ENCODE results near the gene ANGPTL5.

The ANGPTL5 gene

GRCh38 chr11:101913656-101914055 lies 2.7 kb downstream of the ANGPTL5 start:
- H3K9me3 Mint-ChIP-seq, result no peaks in the 10 kb centered on the region
- H3K27me3 Mint-ChIP-seq (ENCODE audit: low read depth), result no peaks in the 10 kb centered on the region
- H3K27ac Mint-ChIP-seq, result peak overlapping the region; percentile 17 to 93 (median 86)
- peak overlapping the region; percentile 87 to 96 (median 90) for H3K4me3 Mint-ChIP-seq
- no peaks in the 10 kb centered on the region for H3K36me3 Mint-ChIP-seq (ENCODE audit: low read depth)
- no peak for TF ChIP-seq CTCF (IDR thresholded peaks at IDR 0.05; ENCODE audit: unreplicated experiment in 3 of 3)
- peaks cover 31% of the 10 kb centered on the region for H3K4me1 Mint-ChIP-seq

GRCh38 chr11:101912823-101913284 lies 3.5 kb downstream of the ANGPTL5 start:
- no peaks in the 10 kb centered on the region for H3K27me3 Mint-ChIP-seq (ENCODE audit: low read depth)
- no peak for TF ChIP-seq CTCF (IDR thresholded peaks at IDR 0.05; ENCODE audit: unreplicated experiment in 3 of 3)
- H3K36me3 Mint-ChIP-seq (ENCODE audit: low read depth), result no peaks in the 10 kb centered on the region
- H3K4me1 Mint-ChIP-seq, result peaks cover 31% of the 10 kb centered on the region
- H3K4me3 Mint-ChIP-seq, result no peak overlapping the region
- no peaks in the 10 kb centered on the region for H3K9me3 Mint-ChIP-seq
- H3K27ac Mint-ChIP-seq, result peak overlapping the region in 2 of 3 experiments; percentile 17 to 85

- Mint-ChIP-seq H3K27me3 (ENCODE audit: low read depth) (peaks cover 3% of the 10 kb centered on the region), H3K4me1 (peaks cover 9% of the 10 kb centered on the region), H3K9me3 (no peaks in the 10 kb centered on the region), H3K36me3 (ENCODE audit: low read depth) (no peaks in the 10 kb centered on the region), H3K4me3 (no peak overlapping the region), H3K27ac (no peak overlapping the region)
- TF ChIP-seq CTCF (IDR thresholded peaks at IDR 0.05; ENCODE audit: unreplicated experiment in 3 of 3), result no peak
These were observed 7.2 kb downstream of the ANGPTL5 start for GRCh38 chr11:101909087-101909486.

GRCh38 chr11:101907815-101908214 lies 8.5 kb downstream of the ANGPTL5 start:
- Mint-ChIP-seq H3K4me3 (no peak overlapping the region), H3K9me3 (no peaks in the 10 kb centered on the region), H3K36me3 (ENCODE audit: low read depth) (no peaks in the 10 kb centered on the region), H3K27ac (peak overlapping the region in 1 of 3 experiments; percentile 58), H3K27me3 (ENCODE audit: low read depth) (peaks cover 3% of the 10 kb centered on the region), H3K4me1 (no peaks in the 10 kb centered on the region)
- no peak for TF ChIP-seq CTCF (IDR thresholded peaks at IDR 0.05; ENCODE audit: unreplicated experiment in 3 of 3)

GRCh38 chr11:101894505-101894904 lies 21.8 kb downstream of the ANGPTL5 start:
- Mint-ChIP-seq H3K27ac (no peak overlapping the region), H3K36me3 (ENCODE audit: low read depth) (no peaks in the 10 kb centered on the region), H3K4me1 (no peaks in the 10 kb centered on the region), H3K27me3 (ENCODE audit: low read depth) (peaks cover 4% of the 10 kb centered on the region), H3K4me3 (no peak overlapping the region), H3K9me3 (no peaks in the 10 kb centered on the region)
- TF ChIP-seq CTCF (IDR thresholded peaks at IDR 0.05; ENCODE audit: unreplicated experiment in 3 of 3), result no peak

- Mint-ChIP-seq H3K36me3 (ENCODE audit: low read depth) (no peaks in the 10 kb centered on the region), H3K27me3 (ENCODE audit: low read depth) (no peaks in the 10 kb centered on the region), H3K4me3 (no peak overlapping the region), H3K9me3 (no peaks in the 10 kb centered on the region), H3K4me1 (no peaks in the 10 kb centered on the region), H3K27ac (no peak overlapping the region)
- TF ChIP-seq CTCF (IDR thresholded peaks at IDR 0.05; ENCODE audit: unreplicated experiment in 3 of 3), result no peak
These were observed 26.6 kb downstream of the ANGPTL5 start for GRCh38 chr11:101889767-101890166.
